Chondrocyte (in vitro differentiated cells): ENCODE measurements around the gene PCNX2. TPM values are rescaled to one million over a fixed set of nuclear protein-coding genes. Genes with fewer than 3 reads are reported as not detected.

ENCODE experiments used
- DNase-seq: peaks from one replicate; pipeline ENCODE4 v3.0.0; 2021; ENCODE audit warnings: mixed read lengths, low spot score
- H3K27ac Mint-ChIP-seq: one replicate; pipeline ENCODE4 v1.8.0; 2021; ENCODE audit warnings: mild to moderate bottlenecking, moderate library complexity, mixed read lengths; ENCODE audit not compliant: unreplicated experiment
- H3K27me3 Mint-ChIP-seq: 2 replicates; pipeline ENCODE4 v1.8.0; 2021; ENCODE audit warnings: low read depth, mixed read lengths
- H3K36me3 Mint-ChIP-seq: 2 replicates; pipeline ENCODE4 v1.8.0; 2021; ENCODE audit warnings: low read depth, mixed read lengths
- H3K4me1 Mint-ChIP-seq: 2 replicates; pipeline ENCODE4 v1.8.0; 2021; ENCODE audit warnings: low read depth, mild to moderate bottlenecking, mixed read lengths
- H3K4me3 Mint-ChIP-seq: one replicate; pipeline ENCODE4 v1.8.0; 2021; ENCODE audit warnings: mild to moderate bottlenecking, moderate library complexity, mixed read lengths; ENCODE audit not compliant: unreplicated experiment
- H3K9me3 Mint-ChIP-seq: 2 replicates; pipeline ENCODE4 v1.8.0; 2021; ENCODE audit warnings: low read depth, mixed read lengths
- CTCF ChIP-seq: fragments of 200-600 bp; sonication (generic); IDR thresholded peaks from 2 replicates; pipeline ENCODE4 v1.5.0; 2021; ENCODE audit warnings: antibody characterized with exemption, mild to moderate bottlenecking, moderate library complexity
- total RNA-seq: library from RNA; stranded (reverse); gene quantifications from 3 replicates; pipeline ENCODE4 v1.2.1, GENCODE V29; 2021

Gene PCNX2
- total RNA-seq, 1 donor from 2014 or later: 9.5 TPM

GRCh38 chr1:233295975-233296322 lies 424 bp upstream of the PCNX2 start:
- TF ChIP-seq CTCF: no peak
- Mint-ChIP-seq H3K27me3 (no peaks in the 10 kb centered on the region), H3K4me1 (peaks cover 34% of the 10 kb centered on the region), H3K9me3 (peaks cover under 1% of the 10 kb centered on the region), H3K36me3 (no peaks in the 10 kb centered on the region), H3K4me3 (peak overlapping the region; percentile 84), H3K27ac (no peak overlapping the region)
- DNase-seq: no peak

GRCh38 chr1:233294913-233295236 lies 650 bp downstream of the PCNX2 start:
- H3K9me3 Mint-ChIP-seq: no peaks in the 10 kb centered on the region
- no peaks in the 10 kb centered on the region for H3K36me3 Mint-ChIP-seq
- peak overlapping the region; percentile 82 for H3K27ac Mint-ChIP-seq
- no peak for TF ChIP-seq CTCF
- no peak for DNase-seq
- peak overlapping the region; percentile 84 for H3K4me3 Mint-ChIP-seq
- H3K4me1 Mint-ChIP-seq: peaks cover 34% of the 10 kb centered on the region
- H3K27me3 Mint-ChIP-seq: no peaks in the 10 kb centered on the region

DNA sequence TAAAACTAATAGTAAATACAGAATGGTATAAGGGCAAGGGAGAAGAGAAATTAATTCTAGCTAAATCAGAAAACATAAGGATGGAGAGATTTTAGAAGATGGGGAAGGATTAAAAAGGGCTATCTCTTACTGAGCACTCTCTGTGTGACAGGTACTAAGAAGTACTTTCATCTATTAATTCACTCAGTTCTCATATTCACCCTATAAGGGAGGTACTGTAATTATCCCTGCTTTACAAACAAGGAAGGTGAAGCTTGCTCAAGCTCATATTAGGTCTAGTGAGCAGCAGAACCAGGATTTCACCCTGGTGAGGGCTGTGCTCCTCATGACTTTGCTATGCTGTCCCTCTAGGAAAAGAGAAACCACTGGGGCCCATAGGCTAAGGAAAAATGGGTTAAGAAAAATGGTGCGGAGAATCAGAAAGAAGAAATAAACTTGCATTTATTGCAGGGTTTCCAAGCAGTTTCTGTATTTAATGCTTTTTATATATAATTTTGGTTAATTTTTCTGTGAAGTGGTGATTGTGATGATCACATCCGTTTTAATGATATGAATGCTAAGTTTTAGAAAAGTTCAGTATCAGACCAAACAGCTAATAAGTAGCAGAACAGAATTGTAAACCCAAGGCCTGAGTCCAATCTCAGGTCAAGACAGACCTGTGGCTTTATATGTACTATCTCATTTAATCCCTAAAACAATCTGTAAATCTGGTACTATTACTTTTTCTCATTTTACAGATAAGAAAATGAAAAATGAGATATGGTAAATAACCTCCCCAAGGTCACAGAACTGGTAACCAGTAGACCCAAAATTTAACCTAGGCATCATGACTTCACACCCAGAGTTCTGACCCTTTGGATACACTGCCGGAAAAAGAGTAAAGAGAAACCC lies 1.7 kb downstream of the PCNX2 start:
- no peaks in the 10 kb centered on the region for H3K9me3 Mint-ChIP-seq
- TF ChIP-seq CTCF: no peak
- H3K36me3 Mint-ChIP-seq: no peaks in the 10 kb centered on the region
- H3K4me3 Mint-ChIP-seq: no peak overlapping the region
- peak overlapping the region; percentile 58 for H3K27ac Mint-ChIP-seq
- H3K4me1 Mint-ChIP-seq: peaks cover 34% of the 10 kb centered on the region
- DNase-seq: no peak
- H3K27me3 Mint-ChIP-seq: no peaks in the 10 kb centered on the region

- DNase-seq: no peak
- H3K36me3 Mint-ChIP-seq: peaks cover 4% of the 10 kb centered on the region
- no peak overlapping the region for H3K27ac Mint-ChIP-seq
- no peak overlapping the region for H3K4me3 Mint-ChIP-seq
- peaks cover 29% of the 10 kb centered on the region for H3K4me1 Mint-ChIP-seq
- no peaks in the 10 kb centered on the region for H3K9me3 Mint-ChIP-seq
- H3K27me3 Mint-ChIP-seq: no peaks in the 10 kb centered on the region
- TF ChIP-seq CTCF: no peak
Observed at GRCh38 chr1:233290396-233291034, 5.0 kb downstream of the PCNX2 start.

- Mint-ChIP-seq H3K9me3 (no peaks in the 10 kb centered on the region), H3K27ac (no peak overlapping the region), H3K36me3 (peaks cover 4% of the 10 kb centered on the region), H3K4me3 (no peak overlapping the region), H3K27me3 (no peaks in the 10 kb centered on the region), H3K4me1 (peaks cover 24% of the 10 kb centered on the region)
- TF ChIP-seq CTCF: no peak
- no peak for DNase-seq
Observed at GRCh38 chr1:233289676-233290075, 5.8 kb downstream of the PCNX2 start.
